GM19043 (cell line): ENCODE results near the gene IYD.
"Not testable (repeated sequence)": the region's sequence is repeated elsewhere in the genome, so short reads cannot be mapped to it uniquely, and the experiment has no call there.

ENCODE experiments used
- ATAC-seq: cut with Tn5 transposase; IDR thresholded peaks from one replicate; pipeline ENCODE4 v1.9.1; 2021; ENCODE audit warnings: low read depth; ENCODE audit not compliant: unreplicated experiment

The IYD gene

DNA sequence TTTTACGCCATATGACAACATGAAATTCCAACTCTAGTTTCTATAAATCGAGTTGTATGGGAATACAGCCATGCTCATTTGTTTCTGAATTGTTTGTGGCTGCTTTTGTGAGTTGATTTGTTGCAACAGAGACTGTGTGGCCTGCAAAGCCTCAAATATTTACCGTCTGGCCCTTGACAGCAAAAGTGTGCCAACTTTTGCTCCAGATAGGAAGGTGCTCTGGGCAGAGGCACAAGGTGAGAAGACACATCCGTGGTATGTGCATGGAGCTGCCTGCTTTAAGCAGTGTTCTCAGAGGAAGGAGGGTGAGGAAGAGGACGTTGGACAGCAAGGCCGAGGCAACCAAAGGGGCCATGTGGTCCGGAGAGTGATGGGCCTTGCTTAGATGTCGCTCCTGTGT lies 57.4 kb downstream of the IYD start:
- no peak for ATAC-seq

DNA sequence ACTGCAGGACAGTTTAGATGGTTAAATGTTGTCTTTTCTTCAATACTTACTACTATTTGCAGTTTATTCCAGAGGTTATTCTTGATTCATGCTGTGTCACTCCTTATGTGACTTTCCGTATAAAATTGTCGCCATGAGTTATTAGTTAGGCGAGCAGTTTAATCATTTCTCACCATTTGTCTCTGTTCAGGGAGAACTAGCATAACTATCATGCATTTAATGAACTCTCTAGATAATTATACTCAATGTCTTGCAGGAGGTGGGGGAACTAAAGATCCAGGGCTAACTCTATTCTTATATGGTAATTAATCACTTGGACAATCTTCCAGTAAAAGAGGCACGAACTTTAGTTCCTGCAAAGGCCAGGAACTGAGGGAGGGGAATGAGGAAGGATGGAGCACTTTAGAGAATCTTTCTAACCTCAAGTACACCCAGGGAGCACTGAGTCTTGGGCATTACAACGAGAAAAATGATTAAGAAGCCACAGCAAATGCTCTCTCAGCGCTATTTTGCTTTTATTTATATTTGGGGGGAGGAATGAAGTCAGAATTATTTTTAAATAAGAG lies 58.3 kb downstream of the IYD start:
- no peak for ATAC-seq

GRCh38 chr6:150427843-150428242 lies 59.0 kb downstream of the IYD start:
- ATAC-seq: no peak

DNA sequence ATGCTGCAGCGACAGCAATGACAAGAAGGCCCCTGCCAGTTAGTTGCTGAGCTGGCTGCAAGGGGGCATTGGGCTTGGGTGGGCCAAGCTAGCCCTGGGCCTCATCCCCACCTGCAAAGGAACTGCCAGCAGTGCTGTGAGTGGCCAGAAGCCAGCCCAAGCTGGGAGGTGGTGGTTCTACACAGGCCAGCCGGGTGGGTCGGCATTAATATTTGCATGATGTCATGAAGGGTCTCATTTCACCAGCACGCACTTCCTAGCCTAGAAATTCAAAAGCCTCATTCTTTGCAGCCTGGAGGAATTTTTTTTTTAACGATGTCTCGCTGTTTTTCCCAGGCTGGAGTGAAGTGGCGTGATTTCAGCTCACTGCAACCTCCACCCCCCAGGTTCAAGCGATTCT lies 62.0 kb downstream of the IYD start:
- ATAC-seq: no peak

- ATAC-seq: no peak
Measured at GRCh38 chr6:150435360-150435759, 66.5 kb downstream of the IYD start.

DNA sequence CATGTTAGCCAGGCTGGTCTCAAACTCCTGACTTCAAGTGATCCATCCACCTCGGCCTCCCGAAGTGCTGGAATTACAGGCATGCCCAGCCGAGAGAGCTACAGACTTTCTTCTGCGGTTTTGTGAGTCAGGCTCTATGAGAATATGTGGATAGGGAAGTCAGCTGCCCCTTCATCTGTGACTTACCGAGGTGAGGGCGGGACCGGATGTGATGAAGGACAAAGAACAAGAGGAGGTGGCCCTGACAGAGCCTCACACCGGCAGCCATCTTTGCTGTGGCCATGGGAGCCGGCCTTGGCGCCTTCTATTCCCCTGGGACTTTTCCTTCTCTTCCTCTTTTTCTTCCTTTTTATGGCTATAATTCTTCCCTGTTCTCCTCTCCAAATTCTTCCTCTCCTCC lies 67.0 kb downstream of the IYD start:
- no peak for ATAC-seq

- no peak for ATAC-seq
Measured at GRCh38 chr6:150439373-150439772, 70.6 kb downstream of the IYD start.

GRCh38 chr6:150443621-150444020 lies 74.8 kb downstream of the IYD start:
- no peak for ATAC-seq

GRCh38 chr6:150444308-150444707 lies 75.5 kb downstream of the IYD start:
- no peak for ATAC-seq

DNA sequence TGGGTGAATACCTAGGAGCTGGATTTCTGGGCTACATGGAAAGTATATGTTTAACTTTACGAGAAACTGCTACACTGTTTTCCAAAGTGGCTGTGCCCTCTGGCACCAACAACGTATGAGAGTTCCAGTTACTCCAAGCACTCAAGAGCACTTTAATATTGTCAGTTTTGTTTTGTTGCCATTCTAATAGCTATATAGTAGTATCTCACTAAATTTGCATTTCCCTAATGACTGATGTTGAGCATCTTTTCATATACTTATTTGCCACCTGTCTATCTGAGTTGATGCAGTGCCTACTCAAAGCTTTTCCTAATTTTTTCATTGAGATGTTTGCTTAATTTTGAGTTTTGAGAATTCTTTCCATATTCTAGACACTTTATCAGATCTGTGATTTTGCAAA lies 76.7 kb downstream of the IYD start:
- ATAC-seq: no peak

DNA sequence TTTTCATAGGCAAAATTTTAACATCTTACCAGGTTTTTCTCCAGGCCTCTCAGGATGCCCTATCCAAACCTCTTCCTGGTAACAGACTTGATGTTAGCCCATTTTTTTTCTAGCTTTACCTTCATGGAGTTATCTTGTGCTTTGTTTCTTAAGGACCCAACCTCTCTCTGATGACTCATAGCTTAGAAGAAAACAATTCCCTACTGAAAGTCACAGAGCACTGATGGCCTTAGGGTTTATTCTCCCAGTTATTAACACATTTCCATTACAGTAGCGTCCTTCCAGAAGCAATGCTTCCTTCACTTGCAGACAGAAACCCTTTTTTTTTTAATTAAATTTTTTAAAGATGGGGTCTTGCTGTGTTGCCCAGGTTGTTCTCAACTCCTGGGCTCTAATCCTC lies 79.4 kb downstream of the IYD start:
- ATAC-seq: no peak

DNA sequence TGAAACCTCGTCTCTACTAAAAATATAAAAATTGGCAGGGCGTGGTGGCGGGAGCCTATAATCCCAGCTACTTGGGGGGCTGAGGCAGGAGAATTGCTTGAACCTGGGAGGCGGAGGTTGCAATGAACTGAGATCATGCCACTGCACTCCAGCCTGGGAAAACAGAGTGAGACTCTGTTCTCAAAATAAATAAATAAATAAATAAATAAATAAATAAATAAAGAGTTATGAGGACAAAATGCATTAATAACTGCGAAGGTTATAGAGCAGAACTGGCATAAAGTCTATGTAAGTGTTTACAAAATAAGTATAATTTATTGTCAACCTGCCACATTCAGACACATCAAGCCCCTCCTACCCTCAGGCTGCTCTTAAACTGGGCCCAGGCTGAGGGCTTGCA lies 80.2 kb downstream of the IYD start:
- not testable (repeated sequence) for ATAC-seq

- ATAC-seq: no peak
Measured at GRCh38 chr6:150450918-150451317, 82.1 kb downstream of the IYD start.

- no peak for ATAC-seq
Measured at GRCh38 chr6:150451807-150452427, 83.1 kb downstream of the IYD start.

- ATAC-seq: no peak
Measured at GRCh38 chr6:150452428-150453243, 83.8 kb downstream of the IYD start.

- ATAC-seq: no peak
Measured at GRCh38 chr6:150453357-150453756, 84.5 kb downstream of the IYD start.
